ENCODE measurements around the gene FSTL4. TPM values are rescaled to one million over a fixed set of nuclear protein-coding genes. Genes with fewer than 3 reads are reported as not detected.

Gene FSTL4
- total RNA-seq, 1 donor from 2014 or later: 0.21 TPM

GRCh38 chr5:133336121-133336968, 276.0 kb downstream of the FSTL4 start:
- H3K27ac Mint-ChIP-seq (ENCODE audit: unreplicated experiment): no peak overlapping the region
- DNase-seq (ENCODE audit: low spot score): no peak
- peaks cover 3% of the 10 kb centered on the region for H3K36me3 Mint-ChIP-seq (ENCODE audit: low read depth, unreplicated experiment)
- peaks cover 11% of the 10 kb centered on the region for H3K27me3 Mint-ChIP-seq (ENCODE audit: unreplicated experiment)
- TF ChIP-seq, protein P1, sequence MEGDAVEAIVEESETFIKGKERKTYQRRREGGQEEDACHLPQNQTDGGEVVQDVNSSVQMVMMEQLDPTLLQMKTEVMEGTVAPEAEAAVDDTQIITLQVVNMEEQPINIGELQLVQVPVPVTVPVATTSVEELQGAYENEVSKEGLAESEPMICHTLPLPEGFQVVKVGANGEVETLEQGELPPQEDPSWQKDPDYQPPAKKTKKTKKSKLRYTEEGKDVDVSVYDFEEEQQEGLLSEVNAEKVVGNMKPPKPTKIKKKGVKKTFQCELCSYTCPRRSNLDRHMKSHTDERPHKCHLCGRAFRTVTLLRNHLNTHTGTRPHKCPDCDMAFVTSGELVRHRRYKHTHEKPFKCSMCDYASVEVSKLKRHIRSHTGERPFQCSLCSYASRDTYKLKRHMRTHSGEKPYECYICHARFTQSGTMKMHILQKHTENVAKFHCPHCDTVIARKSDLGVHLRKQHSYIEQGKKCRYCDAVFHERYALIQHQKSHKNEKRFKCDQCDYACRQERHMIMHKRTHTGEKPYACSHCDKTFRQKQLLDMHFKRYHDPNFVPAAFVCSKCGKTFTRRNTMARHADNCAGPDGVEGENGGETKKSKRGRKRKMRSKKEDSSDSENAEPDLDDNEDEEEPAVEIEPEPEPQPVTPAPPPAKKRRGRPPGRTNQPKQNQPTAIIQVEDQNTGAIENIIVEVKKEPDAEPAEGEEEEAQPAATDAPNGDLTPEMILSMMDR (IDR thresholded peaks at IDR 0.05; ENCODE audit: unreplicated experiment): no peak
- H3K9me3 Mint-ChIP-seq (ENCODE audit: unreplicated experiment): no peaks in the 10 kb centered on the region
- no peak overlapping the region for H3K4me3 Mint-ChIP-seq (ENCODE audit: unreplicated experiment)
- H3K4me1 Mint-ChIP-seq (ENCODE audit: unreplicated experiment): peaks cover 5% of the 10 kb centered on the region

GRCh38 chr5:133334796-133335639, 277.3 kb downstream of the FSTL4 start:
- H3K36me3 Mint-ChIP-seq (ENCODE audit: low read depth, unreplicated experiment): peaks cover 3% of the 10 kb centered on the region
- DNase-seq (ENCODE audit: low spot score): no peak
- no peak overlapping the region for H3K4me3 Mint-ChIP-seq (ENCODE audit: unreplicated experiment)
- peaks cover 11% of the 10 kb centered on the region for H3K27me3 Mint-ChIP-seq (ENCODE audit: unreplicated experiment)
- H3K9me3 Mint-ChIP-seq (ENCODE audit: unreplicated experiment): no peaks in the 10 kb centered on the region
- TF ChIP-seq, protein P1 (IDR thresholded peaks at IDR 0.05; ENCODE audit: unreplicated experiment): no peak
- H3K4me1 Mint-ChIP-seq (ENCODE audit: unreplicated experiment): peaks cover 4% of the 10 kb centered on the region
- H3K27ac Mint-ChIP-seq (ENCODE audit: unreplicated experiment): no peak overlapping the region

- Mint-ChIP-seq H3K27ac (ENCODE audit: unreplicated experiment) (no peak overlapping the region), H3K9me3 (ENCODE audit: unreplicated experiment) (no peaks in the 10 kb centered on the region), H3K36me3 (ENCODE audit: low read depth, unreplicated experiment) (peaks cover 3% of the 10 kb centered on the region), H3K4me3 (ENCODE audit: unreplicated experiment) (no peak overlapping the region), H3K27me3 (ENCODE audit: unreplicated experiment) (peaks cover 8% of the 10 kb centered on the region), H3K4me1 (ENCODE audit: unreplicated experiment) (peaks cover 4% of the 10 kb centered on the region)
- TF ChIP-seq, protein P1 (IDR thresholded peaks at IDR 0.05; ENCODE audit: unreplicated experiment): no peak
- no peak for DNase-seq (ENCODE audit: low spot score)
These were observed 278.8 kb downstream of the FSTL4 start for GRCh38 chr5:133333326-133334150.

- no peak for DNase-seq (ENCODE audit: low spot score)
- H3K27me3 Mint-ChIP-seq (ENCODE audit: unreplicated experiment): peaks cover 8% of the 10 kb centered on the region
- TF ChIP-seq, protein P1 (IDR thresholded peaks at IDR 0.05; ENCODE audit: unreplicated experiment): no peak
- H3K4me3 Mint-ChIP-seq (ENCODE audit: unreplicated experiment): no peak overlapping the region
- H3K4me1 Mint-ChIP-seq (ENCODE audit: unreplicated experiment): peaks cover 4% of the 10 kb centered on the region
- no peak overlapping the region for H3K27ac Mint-ChIP-seq (ENCODE audit: unreplicated experiment)
- peaks cover 3% of the 10 kb centered on the region for H3K36me3 Mint-ChIP-seq (ENCODE audit: low read depth, unreplicated experiment)
- no peaks in the 10 kb centered on the region for H3K9me3 Mint-ChIP-seq (ENCODE audit: unreplicated experiment)
These were observed 279.8 kb downstream of the FSTL4 start for GRCh38 chr5:133332439-133333024.
